HEK293 (cell line): Measurements from ENCODE around the gene TLR5.
A peak's percentile ranks its signal among the peaks of the same experiment; 100 is the strongest.

ENCODE experiments used
- CTCF ChIA-PET: fragments of 350-600 bp; formaldehyde crosslinking; extraction: SDS; loops from one replicate; lab custom pipeline; 2021; ENCODE audit warnings: antibody characterized with exemption; lab: Yijun Ruan, JAX
- POLR2A ChIA-PET: fragments of 300-600 bp; formaldehyde crosslinking; extraction: SDS; loops from one replicate; lab custom pipeline; 2020; ENCODE audit warnings: antibody characterized with exemption, inconsistent platforms; lab: Yijun Ruan, JAX
- H3K27ac ChIP-seq: fragments of 200-500 bp; sonication (Bioruptor generic); 2 replicates; pipeline ENCODE4 v1.5.1; 2014; ENCODE audit warnings: low read depth, low read length, control low read depth, inconsistent platforms; ENCODE audit errors: extremely low read depth
- H3K36me3 ChIP-seq, 2 experiments: fragments of 200-500 bp in 1 of 2; sonication (Bioruptor generic) in 1 of 2; 1 replicate in 1 of 2; 2 replicates in 1 of 2; pipeline ENCODE4 v1.5.1; 2014 to 2017; ENCODE audit warnings: inconsistent platforms in 2 of 2, low read length in 2 of 2; ENCODE audit not compliant: control insufficient read depth in 2 of 2, insufficient read depth in 1 of 2
- H3K4me1 ChIP-seq: fragments of 200-500 bp; sonication (Bioruptor generic); 2 replicates; pipeline ENCODE4 v1.5.1; 2014; ENCODE audit warnings: mild to moderate bottlenecking, low read length, inconsistent platforms; ENCODE audit not compliant: control insufficient read depth, insufficient read depth
- H3K4me3 ChIP-seq: 2 replicates; pipeline ENCODE4 v1.5.1; 2011; ENCODE audit warnings: low read depth, mild to moderate bottlenecking, control low read depth, low read length, moderate library complexity
- H3K9me3 ChIP-seq: fragments of 200-500 bp; sonication (Bioruptor generic); 2 replicates; pipeline ENCODE4 v1.5.1; 2014; ENCODE audit warnings: low read depth, low read length, inconsistent platforms; ENCODE audit not compliant: control insufficient read depth, insufficient read depth
- AEBP2 ChIP-seq: fragments of 450-650 bp; formaldehyde crosslinking; IDR thresholded peaks from 2 replicates; pipeline ENCODE4 v1.5.1; 2016; ENCODE audit warnings: missing biosample characterization, missing genetic modification characterization, borderline replicate concordance
- BCL11B ChIP-seq: fragments of 450-650 bp; formaldehyde crosslinking; IDR thresholded peaks from 2 replicates; pipeline ENCODE4 v1.5.1; 2016; ENCODE audit warnings: low read depth, missing biosample characterization, missing genetic modification characterization
- KLF1 ChIP-seq: fragments of 450-650 bp; formaldehyde crosslinking; IDR thresholded peaks from 2 replicates; pipeline ENCODE4 v1.5.1; 2016; ENCODE audit warnings: missing biosample characterization, missing genetic modification characterization
- KLF16 ChIP-seq: fragments of 450-650 bp; formaldehyde crosslinking; IDR thresholded peaks from 2 replicates; pipeline ENCODE4 v1.5.1; 2017; ENCODE audit warnings: missing biosample characterization, missing genetic modification characterization
- PBX3 ChIP-seq: sonication (generic); formaldehyde crosslinking; IDR thresholded peaks from 2 replicates; pipeline ENCODE4 v1.8.1; 2022; ENCODE audit warnings: mild to moderate bottlenecking, moderate library complexity, missing genetic modification reagents
- PRDM10 ChIP-seq: fragments of 450-650 bp; formaldehyde crosslinking; IDR thresholded peaks from 2 replicates; pipeline ENCODE4 v1.5.1; 2016; ENCODE audit warnings: missing biosample characterization, missing genetic modification characterization
- WT1 ChIP-seq: fragments of 450-650 bp; formaldehyde crosslinking; IDR thresholded peaks from 2 replicates; pipeline ENCODE4 v1.5.1; 2016; ENCODE audit warnings: missing biosample characterization, missing genetic modification characterization
- ZBTB8A ChIP-seq: fragments of 450-650 bp; formaldehyde crosslinking; IDR thresholded peaks from 2 replicates; pipeline ENCODE4 v1.5.1; 2016; ENCODE audit warnings: missing biosample characterization, missing genetic modification characterization
- ZIC2 ChIP-seq: fragments of 450-650 bp; formaldehyde crosslinking; IDR thresholded peaks from 2 replicates; pipeline ENCODE4 v1.5.1; 2016; ENCODE audit warnings: missing biosample characterization, missing genetic modification characterization
- ZNF10 ChIP-seq: fragments of 450-650 bp; formaldehyde crosslinking; IDR thresholded peaks from 2 replicates; pipeline ENCODE4 v1.5.1; 2017; ENCODE audit warnings: missing biosample characterization, missing genetic modification characterization
- ZNF174 ChIP-seq: fragments of 450-650 bp; formaldehyde crosslinking; IDR thresholded peaks from 2 replicates; pipeline ENCODE4 v1.5.0; 2017; ENCODE audit warnings: missing biosample characterization, mild to moderate bottlenecking, missing genetic modification characterization
- ZNF248 ChIP-seq: fragments of 450-650 bp; formaldehyde crosslinking; IDR thresholded peaks from 2 replicates; pipeline ENCODE4 v1.5.1; 2017; ENCODE audit warnings: missing biosample characterization, missing genetic modification characterization
- ZNF366 ChIP-seq: fragments of 450-650 bp; formaldehyde crosslinking; conservative IDR thresholded peaks from 2 replicates; pipeline ENCODE4 v1.5.1; 2016; ENCODE audit warnings: missing biosample characterization, missing genetic modification characterization
- ZNF558 ChIP-seq: fragments of 450-650 bp; formaldehyde crosslinking; IDR thresholded peaks from 2 replicates; pipeline ENCODE4 v1.5.1; 2016; ENCODE audit warnings: missing biosample characterization, missing genetic modification characterization
- ZNF560 ChIP-seq: fragments of 450-650 bp; formaldehyde crosslinking; IDR thresholded peaks from 2 replicates; pipeline ENCODE4 v1.5.1; 2017; ENCODE audit warnings: missing biosample characterization, missing genetic modification characterization, borderline replicate concordance
- ZNF792 ChIP-seq: fragments of 450-650 bp; formaldehyde crosslinking; IDR thresholded peaks from 2 replicates; pipeline ENCODE4 v1.5.1; 2016; ENCODE audit warnings: missing biosample characterization, missing genetic modification characterization

Gene TLR5

GRCh38 chr1:223179786-223180185 is 36.7 kb upstream of the TLR5 start (continued):
- no peak for TF ChIP-seq ZNF10 (tag by site-specific recombination)
- no peak for TF ChIP-seq BCL11B (tag by site-specific recombination)
- no peak for TF ChIP-seq KLF16 (tag by site-specific recombination)
- no peak for TF ChIP-seq AEBP2 (tag by site-specific recombination)

GRCh38 chr1:223179280-223179679 is 36.2 kb upstream of the TLR5 start:
- Histone ChIP-seq H3K27ac (no peak overlapping the region), H3K9me3 (no peaks in the 10 kb centered on the region), H3K4me3 (no peak overlapping the region), H3K36me3 (no peaks in the 10 kb centered on the region), H3K4me1 (no peaks in the 10 kb centered on the region)
- ChIA-PET POLR2A (no interaction called here), CTCF (interaction anchor here (0.7 kb wide), 1 partner anchor 44 kb away, joined by 4 read pairs; no protein-coding TSS in a partner anchor)
- TF ChIP-seq ZNF792 (tag by site-specific recombination) (no peak), ZNF366 (tag by site-specific recombination) (peak; percentile 88), ZNF174 (tag by site-specific recombination) (no peak)

- Histone ChIP-seq H3K4me1 (no peaks in the 10 kb centered on the region), H3K27ac (no peak overlapping the region), H3K4me3 (no peak overlapping the region), H3K9me3 (no peaks in the 10 kb centered on the region), H3K36me3 (no peaks in the 10 kb centered on the region)
- TF ChIP-seq ZNF558 (tag by site-specific recombination) (no peak), ZIC2 (no peak), PBX3 (no peak), ZNF560 (tag by site-specific recombination) (no peak), PRDM10 (tag by site-specific recombination) (no peak), WT1 (no peak)
- ChIA-PET CTCF (interaction anchor here (1.3 kb wide), 2 partner anchors 44 to 54 kb away, joined by 4 read pairs; no protein-coding TSS in a partner anchor), POLR2A (no interaction called here)
Measured at GRCh38 chr1:223177681-223178080, 34.6 kb upstream of the TLR5 start.

- ChIA-PET CTCF (interaction anchor here (0.6 to 1.4 kb wide), 4 partner anchors 11 to 505 kb away, joined by 3 to 5 read pairs (median 4); no protein-coding TSS in a partner anchor), POLR2A (no interaction called here)
- H3K4me1 ChIP-seq, result no peaks in the 10 kb centered on the region
- TF ChIP-seq ZNF248 (tag by site-specific recombination) (no peak), ZIC2 (no peak), KLF1 (tag by site-specific recombination) (peak; percentile 64), ZBTB8A (no peak)
- TF ChIP-seq, all 188 proteins: peak for 1
- no peaks in the 10 kb centered on the region for H3K9me3 ChIP-seq
- no peaks in the 10 kb centered on the region for H3K36me3 ChIP-seq
- no peak overlapping the region for H3K4me3 ChIP-seq
- H3K27ac ChIP-seq, result no peak overlapping the region
Measured at GRCh38 chr1:223176437-223176836, 33.4 kb upstream of the TLR5 start.
